HL-60 (cell line): Measurements from ENCODE around the gene RBPJL.

Experiments
- DNase-seq, 2 experiments: peaks; one replicate each; pipeline ENCODE4 v3.0.0-alpha.2; 2010 to 2020; ENCODE audit warnings: low read depth in 1 of 2, low spot score in 1 of 2
- H3K27ac ChIP-seq: fragments of 250-450 bp; sonication (Bioruptor Pico); replicated peaks from 2 replicates; pipeline ENCODE4 v1.5.1; 2020; ENCODE audit warnings: mild to moderate bottlenecking, moderate library complexity
- H3K27me3 ChIP-seq: fragments of 250-450 bp; sonication (Bioruptor Pico); 2 replicates; pipeline ENCODE4 v1.5.1; 2021; ENCODE audit warnings: mild to moderate bottlenecking, moderate library complexity; ENCODE audit not compliant: insufficient read depth, poor library complexity, severe bottlenecking
- H3K4me3 ChIP-seq: replicated peaks from 2 replicates; pipeline ENCODE4 v1.5.1; 2011; ENCODE audit warnings: mild to moderate bottlenecking, control low read depth, low read length; ENCODE audit not compliant: insufficient read depth
- CTCF ChIP-seq: IDR thresholded peaks from one replicate; pipeline ENCODE4 v1.5.1; 2011; ENCODE audit warnings: low read length, control low read depth, inconsistent platforms; ENCODE audit not compliant: insufficient read depth
- GABPA ChIP-seq: IDR thresholded peaks from 2 replicates; pipeline ENCODE4 v1.6.1; 2012; ENCODE audit warnings: low read depth
- POLR2AphosphoS5 ChIP-seq: IDR thresholded peaks from 2 replicates; pipeline ENCODE4 v1.6.1; 2012; ENCODE audit warnings: low read depth
- REST ChIP-seq: IDR thresholded peaks from 2 replicates; pipeline ENCODE4 v1.6.1; 2012; ENCODE audit warnings: low read depth; ENCODE audit not compliant: insufficient replicate concordance
- SPI1 ChIP-seq: IDR thresholded peaks from 2 replicates; pipeline ENCODE4 v1.6.1; 2012; ENCODE audit warnings: low read depth, mild to moderate bottlenecking, borderline replicate concordance

The RBPJL gene

DNA sequence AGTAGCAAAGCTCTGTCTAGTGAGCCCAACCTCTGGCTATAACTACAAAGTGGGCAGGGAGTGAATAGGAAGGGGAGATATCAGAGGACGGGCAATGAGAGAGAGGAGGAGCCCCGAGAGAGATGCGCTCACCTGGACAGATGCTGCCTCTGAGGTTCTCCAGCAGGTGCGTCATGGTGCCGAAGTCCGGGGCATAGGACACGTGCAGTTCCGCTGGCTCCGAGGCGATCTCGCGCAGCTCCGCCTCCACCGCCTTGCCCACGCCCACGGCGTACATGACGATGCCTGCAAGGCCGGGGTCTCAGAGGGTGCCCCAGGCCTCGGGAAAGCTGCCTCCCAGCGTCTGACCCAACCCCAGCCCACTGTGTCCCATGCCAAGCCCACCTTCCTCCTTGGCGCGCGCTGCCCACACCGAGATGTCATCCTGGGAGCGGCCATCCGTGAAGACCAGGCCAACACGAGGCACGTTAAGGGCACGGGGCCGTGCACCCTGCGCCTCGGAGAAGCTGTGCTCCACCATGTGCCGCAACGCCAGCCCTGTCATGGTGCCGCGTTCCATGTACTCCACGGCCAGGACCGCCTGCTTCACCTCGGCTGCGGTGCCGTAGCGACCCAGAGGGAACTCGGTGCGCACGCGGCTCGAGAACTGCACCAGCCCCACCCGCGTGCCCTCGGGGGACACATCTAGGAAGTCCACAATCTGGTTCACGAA lies 8.7 kb upstream of the RBPJL start:
- Histone ChIP-seq H3K4me3 (no peak overlapping the region), H3K27me3 (peaks cover 3% of the 10 kb centered on the region), H3K27ac (no peak overlapping the region)
- TF ChIP-seq REST: no peak
- no peak for TF ChIP-seq SPI1
- no peak for TF ChIP-seq GABPA
- TF ChIP-seq POLR2AphosphoS5: no peak
- TF ChIP-seq CTCF: no peak
- DNase-seq: no peak

DNA sequence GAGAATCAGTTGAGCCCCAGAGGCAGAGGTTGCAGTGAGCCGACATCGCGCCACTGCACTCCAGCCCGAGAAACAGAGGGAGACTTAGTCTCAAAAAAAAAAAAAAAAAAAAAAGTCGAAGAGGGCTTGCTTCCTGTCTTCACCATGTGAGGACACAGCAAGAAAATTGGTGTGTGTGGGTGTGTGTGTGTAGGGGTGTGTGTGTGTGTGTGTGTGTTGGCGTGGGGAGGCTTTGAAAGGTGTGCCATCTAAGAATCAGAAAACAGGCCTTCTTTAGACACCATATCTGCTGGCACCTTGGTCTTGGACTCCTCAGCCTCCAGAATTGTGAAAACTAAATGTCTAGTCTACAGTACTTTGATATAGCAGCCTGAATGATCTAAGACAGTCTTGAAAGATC lies 6.9 kb upstream of the RBPJL start:
- TF ChIP-seq GABPA (no peak), SPI1 (no peak), POLR2AphosphoS5 (no peak), CTCF (no peak), REST (no peak)
- Histone ChIP-seq H3K4me3 (no peak overlapping the region), H3K27me3 (no peaks in the 10 kb centered on the region), H3K27ac (no peak overlapping the region)
- no peak for DNase-seq

GRCh38 chr20:45300961-45301360 lies 5.7 kb upstream of the RBPJL start:
- DNase-seq: peak in 1 of 2 experiments; percentile 44
- Histone ChIP-seq H3K27ac (no peak overlapping the region), H3K4me3 (no peak overlapping the region), H3K27me3 (no peaks in the 10 kb centered on the region)
- TF ChIP-seq CTCF (peak; percentile 24), GABPA (no peak), SPI1 (no peak)

DNA sequence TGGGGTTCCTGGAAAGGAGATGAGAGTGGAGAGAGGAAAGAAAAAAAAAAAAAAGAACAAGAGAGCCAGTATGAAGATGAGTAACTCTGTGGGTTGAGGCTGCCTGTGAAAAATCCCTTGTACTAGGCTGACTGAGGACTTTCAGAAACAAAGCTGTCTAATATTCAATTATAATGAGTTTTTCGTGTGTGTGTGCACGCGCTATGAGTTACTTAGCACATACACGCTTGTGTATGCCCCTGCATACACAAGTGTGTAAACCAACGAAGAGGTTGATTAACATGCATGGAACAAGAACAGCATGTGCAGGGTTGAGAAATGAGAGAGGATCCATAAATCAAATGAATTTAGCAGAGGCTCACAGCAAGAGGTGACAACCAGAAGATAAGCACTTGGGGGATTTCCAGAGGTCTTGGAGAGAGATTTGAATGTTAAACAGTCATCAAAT lies 4.8 kb upstream of the RBPJL start:
- H3K4me3 ChIP-seq: no peak overlapping the region
- H3K27ac ChIP-seq: no peak overlapping the region
- H3K27me3 ChIP-seq: no peaks in the 10 kb centered on the region
- TF ChIP-seq GABPA (no peak), CTCF (no peak), POLR2AphosphoS5 (no peak), SPI1 (no peak), REST (no peak)
- no peak for DNase-seq
